Measurements from ENCODE around the gene BCORL1.

BCORL1 gene

GRCh38 chrX:130097507-130098209, 115.2 kb downstream of the BCORL1 start:
- DNase-seq (ENCODE audit: low read depth), result no peak

GRCh38 chrX:130098210-130098552, 115.7 kb downstream of the BCORL1 start:
- DNase-seq (ENCODE audit: low read depth), result no peak

- DNase-seq (ENCODE audit: low read depth), result no peak
Measured at GRCh38 chrX:130100180-130100579, 117.7 kb downstream of the BCORL1 start.

- DNase-seq (ENCODE audit: low read depth), result no peak
Measured at GRCh38 chrX:130103605-130104004, 121.2 kb downstream of the BCORL1 start.

GRCh38 chrX:130105244-130105643, 122.8 kb downstream of the BCORL1 start:
- DNase-seq (ENCODE audit: low read depth), result no peak

- no peak for DNase-seq (ENCODE audit: low read depth)
Measured at GRCh38 chrX:130106071-130106470, 123.6 kb downstream of the BCORL1 start.

Measured in stimulated activated CD8-positive, alpha-beta memory T cell treated with anti-CD3 and anti-CD28 coated beads, Interleukin-7, amount 100 ng/mL, for 24 hours (primary cell).